Iris pigment epithelial cell (primary cell): ENCODE measurements around the gene ELMOD1.
A peak's percentile ranks its signal among the peaks of the same experiment; 100 is the strongest.
"Not testable (repeated sequence)": the region's sequence is repeated elsewhere in the genome, so short reads cannot be mapped to it uniquely, and the experiment has no call there.

Experiments used
- DNase-seq: peaks from one replicate; pipeline ENCODE4 v3.0.0-alpha.2; 2011; ENCODE audit warnings: low read depth

ELMOD1 gene

DNA sequence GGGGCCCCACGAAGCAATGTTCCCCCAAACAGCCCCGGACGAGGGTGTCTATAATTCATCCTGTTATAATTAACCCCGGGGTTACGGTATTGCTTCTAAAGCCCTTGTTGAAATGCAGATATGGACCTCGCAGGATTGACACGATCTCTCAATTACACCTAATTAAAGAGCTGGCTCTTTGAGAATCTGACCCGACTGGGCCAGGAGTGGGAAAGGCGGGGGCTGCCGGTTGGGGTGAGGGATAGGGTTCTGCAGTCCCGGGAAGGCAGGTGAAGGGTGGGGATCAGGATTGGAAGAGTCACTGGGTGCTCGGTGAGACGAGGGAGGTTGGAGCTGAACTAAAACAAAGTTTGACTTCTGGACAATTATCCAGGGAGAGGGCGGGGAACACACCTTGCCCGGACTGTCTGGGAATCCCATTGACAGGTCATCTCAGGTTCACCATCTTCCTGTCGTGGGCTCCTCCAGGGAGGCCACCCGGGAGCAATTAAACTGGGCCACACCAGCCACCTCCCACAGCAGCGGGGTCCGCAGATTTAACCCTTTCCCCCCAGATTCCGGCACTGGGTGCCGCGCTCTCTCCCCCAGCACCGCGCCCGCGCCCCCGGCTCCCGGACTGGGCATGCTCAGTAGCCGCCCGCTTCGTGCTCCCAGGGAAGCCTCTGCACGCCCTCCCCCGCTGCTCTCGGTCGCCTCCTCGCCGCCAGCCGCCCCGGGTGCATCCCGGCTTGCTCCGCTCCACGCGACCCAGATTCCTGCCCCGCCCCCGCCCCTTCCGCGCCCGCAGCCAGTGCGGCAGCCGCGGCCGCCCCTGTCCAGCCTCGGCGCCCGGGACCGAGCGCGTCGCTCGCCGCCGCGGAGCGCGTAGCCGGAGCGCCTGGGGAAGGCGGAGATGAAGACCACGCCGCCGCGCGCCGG, at the start of gene ELMOD1:
TSS of gene ELMOD1 (plus strand) at position 688 of the 918 bp plus-strand sequence. CDS start 27,043 bp downstream, outside the sequence.
- DNase-seq, result peak; percentile 29

DNA sequence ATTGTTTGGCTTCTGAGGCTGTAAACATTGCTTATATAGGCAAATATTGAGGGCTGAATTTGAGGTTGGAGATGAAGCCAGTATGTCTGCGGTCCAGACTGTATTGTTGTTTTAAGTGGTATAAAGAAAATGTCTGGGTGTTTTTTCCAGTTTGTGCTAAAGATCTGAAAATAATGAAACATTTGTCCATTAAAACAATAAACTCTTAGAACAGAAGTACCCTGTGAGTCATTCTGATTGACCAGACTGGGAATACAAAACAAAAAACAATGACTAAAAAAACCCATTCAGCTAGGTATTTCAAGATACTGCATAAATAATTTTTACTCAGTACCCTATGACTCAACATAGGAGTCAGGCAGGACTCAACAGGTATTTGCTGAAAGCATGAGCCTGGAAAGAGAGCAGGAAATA, 45.8 kb upstream of the ELMOD1 start:
- DNase-seq, result peak; percentile 78

DNA sequence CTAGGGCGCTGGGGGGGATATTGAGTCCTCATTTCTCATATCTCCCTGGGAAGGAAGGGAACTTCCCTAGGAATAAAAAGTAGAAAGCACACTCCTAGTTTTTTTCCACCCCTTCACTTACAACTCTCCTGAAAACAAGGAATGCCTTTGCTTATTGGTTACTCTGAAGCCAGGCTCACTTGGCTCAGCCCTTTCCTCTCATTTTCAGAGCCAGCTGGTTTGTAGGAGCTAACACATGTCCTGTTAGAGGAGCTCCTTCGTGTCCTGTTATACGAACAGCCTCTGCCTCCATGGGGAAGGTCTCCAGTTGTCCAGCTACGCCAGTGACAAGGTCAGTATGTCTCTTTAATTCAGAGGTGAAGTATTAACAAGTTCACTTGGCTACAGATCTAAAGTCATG, 43.0 kb upstream of the ELMOD1 start:
- no peak for DNase-seq

DNA sequence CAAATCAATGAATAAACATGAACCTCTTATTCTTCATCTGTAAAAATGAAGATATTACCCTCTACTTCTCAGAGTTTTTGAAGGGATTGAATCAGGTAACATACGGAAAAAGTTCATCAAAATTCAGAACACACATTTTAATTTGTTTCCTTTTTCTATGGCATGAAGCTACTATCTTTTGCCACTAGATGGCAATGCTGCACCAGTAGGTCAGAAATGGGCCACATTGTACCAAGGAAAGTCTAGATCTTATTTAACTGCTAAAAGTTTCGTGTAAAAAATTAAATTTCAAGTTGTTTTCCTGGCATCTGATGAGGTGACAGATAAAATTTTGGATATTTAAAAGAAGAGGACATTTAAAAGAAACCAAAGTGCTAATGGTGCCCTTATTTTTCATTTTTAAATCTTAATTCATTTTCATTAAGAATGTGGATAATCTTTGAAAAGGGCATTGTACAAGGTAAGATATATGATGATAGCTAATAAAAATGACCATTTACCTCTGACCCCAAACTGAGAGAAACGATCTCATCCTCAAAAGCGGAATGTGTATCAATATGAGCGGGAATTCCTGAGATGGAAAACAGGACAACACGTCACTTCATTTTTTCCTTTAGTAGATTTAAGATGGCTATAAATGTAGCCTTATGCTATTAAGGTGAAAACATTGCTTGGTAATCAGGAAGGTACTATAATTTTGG, 41.5 kb upstream of the ELMOD1 start:
- peak; percentile 58 for DNase-seq

DNA sequence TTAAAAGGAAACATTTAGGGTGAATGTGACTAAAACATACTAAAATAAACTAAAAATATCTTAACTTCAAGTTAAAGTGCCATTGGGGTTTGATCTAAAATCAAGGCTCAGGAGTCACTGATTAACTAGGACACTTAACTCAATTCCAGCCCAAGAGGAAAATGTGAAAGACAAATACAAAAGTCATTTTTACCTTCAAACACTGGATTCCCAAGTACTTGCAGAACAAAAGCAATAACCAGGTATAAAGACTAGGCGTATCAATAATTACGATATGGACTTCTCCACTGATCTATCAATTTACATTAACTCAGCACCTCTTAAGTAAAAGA, 41.0 kb upstream of the ELMOD1 start:
- no peak for DNase-seq

DNA sequence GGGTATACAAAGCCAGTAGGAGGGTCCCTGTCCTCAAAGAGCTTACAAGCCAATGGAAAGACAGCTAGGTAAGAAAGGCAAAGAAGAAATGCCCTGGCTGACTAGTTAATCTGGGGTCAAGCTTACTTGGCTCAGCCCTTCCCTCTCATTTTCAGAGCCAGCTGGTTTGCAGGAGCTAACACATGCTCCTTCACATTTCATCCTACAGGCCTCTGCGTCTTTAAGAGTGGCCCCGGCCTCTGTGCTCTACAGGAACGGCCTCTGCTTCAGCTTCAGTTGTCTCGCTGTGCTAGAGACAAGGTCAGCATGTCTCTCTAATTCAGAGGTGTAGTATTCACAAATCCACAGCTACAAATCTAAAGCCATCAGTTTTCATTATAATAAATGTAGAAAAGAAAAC, 40.6 kb upstream of the ELMOD1 start:
- no peak for DNase-seq

DNA sequence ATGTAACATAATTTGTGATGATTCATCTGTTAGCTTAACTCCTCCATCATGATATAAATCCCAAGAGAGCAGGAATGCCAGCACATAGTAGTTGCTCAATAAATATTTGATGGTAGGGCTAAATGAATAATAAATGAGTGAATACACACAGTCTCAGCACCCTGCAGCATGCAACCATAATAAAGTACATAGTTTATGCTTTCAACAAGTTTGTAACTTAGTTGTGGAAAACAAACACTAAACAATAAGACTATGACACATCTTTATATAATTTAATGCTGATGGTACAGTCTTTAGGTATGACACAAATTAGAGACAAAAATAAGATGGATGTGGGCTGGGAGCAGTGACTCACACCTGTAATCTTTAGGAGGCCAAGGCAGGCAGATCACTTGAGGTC, 29.3 kb upstream of the ELMOD1 start:
- peak; percentile 86 for DNase-seq

DNA sequence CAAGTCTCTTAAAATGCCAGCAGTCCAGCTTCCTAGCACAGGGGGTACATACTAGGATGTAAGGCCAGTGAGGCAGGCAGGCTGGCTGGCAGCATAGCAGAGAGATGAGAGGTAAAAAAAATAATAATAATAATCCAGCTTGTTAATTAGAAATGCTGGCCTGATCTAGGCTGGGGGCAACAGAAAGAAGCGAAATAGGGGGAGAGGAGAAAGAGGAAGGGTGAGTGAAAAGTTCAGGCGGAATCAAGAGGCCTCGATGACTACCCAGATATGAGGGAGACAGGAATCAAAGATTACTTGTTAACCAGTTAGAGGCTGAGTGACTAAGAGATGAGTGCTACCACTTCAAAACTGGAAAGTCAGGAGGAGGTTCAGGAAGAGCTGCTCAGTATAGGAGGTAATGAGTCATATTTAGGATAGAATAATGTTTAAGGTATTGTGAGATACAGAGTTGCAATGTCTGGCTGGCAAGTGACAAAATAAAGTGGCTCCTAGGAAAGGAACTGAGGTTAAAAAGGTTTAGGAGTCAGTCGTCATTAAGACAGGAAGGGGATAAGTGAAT, 28.2 kb upstream of the ELMOD1 start:
- peak; percentile 88 for DNase-seq

DNA sequence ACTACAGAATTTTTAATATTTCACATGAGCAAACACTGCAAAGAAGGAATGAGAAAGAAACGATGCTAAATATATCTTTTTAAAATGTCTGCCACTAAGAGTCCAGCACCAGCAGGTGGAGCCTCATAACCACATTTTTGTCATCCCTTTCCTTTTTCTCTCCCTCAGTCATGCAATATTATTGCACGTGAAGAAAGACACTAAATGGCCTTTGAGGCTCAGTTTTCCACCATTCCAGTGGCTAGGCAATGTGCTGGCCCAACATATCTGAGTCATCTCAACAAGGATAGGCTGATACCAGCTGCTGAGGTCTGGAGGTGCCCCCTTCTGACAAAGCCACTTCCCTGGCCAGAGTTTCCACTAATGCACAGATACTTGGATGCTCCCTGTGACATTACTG, 27.2 kb upstream of the ELMOD1 start:
- DNase-seq, result peak; percentile 62

DNA sequence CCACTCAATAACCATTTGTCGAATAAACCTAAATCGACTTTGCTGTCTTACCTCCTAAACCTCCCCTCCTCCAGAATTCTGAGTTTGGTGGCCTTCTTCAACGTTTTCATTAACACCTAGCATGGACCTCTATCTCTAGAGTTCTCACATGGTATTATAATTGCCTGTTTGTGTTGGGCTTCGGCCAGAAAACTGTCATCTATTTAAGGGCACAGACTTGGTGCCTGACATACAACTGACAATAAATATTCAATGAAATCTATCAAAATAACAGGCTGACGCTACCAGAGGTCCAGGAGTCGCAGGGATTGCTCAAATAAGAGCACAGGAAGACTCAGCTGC, 26.1 kb upstream of the ELMOD1 start:
- no peak for DNase-seq

DNA sequence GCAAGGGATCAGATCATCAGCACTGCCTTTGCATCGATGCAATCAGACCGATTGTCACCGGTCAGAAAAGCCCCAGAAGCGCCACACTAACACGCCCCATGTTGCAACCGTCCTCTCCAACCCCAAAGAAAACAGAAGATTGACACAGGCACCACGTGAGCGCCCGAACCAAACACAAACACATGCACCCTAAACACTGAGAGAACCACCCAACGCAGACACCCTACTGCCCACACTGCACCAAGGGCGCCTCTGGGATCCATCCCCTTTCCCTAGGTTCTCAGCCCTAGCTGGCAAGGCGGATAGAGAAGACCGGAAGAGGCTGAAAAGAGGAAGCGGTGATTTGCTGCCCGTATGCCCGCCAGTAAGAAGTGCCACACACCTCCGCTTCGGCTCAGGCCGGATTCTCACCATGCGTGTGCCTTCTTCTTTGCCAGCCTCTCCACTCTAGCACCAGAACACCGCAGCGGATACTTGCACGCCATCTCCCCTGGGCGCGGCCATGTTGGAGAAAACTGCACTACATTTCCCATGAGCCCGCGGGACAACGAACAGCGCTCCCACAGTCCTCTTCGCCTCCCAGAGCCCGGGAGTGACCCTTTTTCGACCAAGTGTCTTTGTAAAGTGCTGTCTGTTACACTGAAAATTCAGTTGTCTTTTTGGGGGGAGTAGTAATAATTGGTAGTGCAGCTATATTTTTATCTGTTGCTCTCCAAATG, 25.6 kb upstream of the ELMOD1 start, which contains the start of gene ALKBH8:
TSS of gene ALKBH8 (minus strand) at position 517 of the 719 bp plus-strand sequence. CDS start 4,842 bp downstream, outside the sequence.
- DNase-seq, result peak; percentile 70

DNA sequence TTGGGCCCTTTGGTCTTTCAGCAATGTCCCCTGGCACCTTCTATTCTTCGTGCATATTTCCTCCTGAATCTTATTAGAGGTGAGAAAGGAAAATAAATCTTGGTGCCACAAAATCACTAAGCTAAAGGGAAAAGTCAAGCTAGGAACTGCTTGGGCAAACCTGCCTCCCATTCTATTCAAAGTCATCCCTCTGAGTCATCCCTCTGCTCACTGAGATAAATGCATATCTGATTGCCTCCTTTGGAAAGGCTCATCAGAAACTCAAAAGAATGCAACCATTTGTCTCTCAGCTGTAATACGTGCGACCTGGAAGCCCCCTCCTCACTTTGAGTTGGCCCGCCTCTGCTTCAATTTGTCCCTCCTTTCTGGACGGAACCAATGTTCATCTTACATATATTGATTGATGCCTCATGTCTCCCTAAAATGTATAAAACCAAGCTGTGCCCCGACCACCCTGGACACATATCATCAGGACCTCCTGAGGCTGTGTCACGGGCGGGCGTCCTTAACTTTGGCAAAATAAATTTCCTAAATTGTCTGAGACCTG, 24.9 kb upstream of the ELMOD1 start:
- peak; percentile 32 for DNase-seq

DNA sequence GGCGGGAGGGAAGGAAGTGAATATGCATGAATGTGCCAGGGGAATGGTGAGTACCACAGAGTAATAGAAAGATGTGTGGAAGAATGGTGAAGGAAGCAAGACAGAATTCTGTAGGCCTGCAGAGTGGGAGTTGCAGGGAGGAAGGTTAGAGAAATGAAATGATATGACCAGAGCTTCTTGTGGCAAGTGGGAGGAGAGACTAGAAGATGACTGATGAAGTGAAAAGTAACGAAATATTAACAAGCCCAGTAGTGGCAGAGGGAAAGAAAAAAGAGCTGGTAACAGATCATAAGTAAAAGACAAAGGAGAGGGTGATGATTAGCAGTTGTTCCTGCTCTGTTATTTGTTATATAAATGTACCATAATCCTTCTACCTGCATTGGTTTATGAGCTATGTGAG, 24.4 kb upstream of the ELMOD1 start:
- no peak for DNase-seq

DNA sequence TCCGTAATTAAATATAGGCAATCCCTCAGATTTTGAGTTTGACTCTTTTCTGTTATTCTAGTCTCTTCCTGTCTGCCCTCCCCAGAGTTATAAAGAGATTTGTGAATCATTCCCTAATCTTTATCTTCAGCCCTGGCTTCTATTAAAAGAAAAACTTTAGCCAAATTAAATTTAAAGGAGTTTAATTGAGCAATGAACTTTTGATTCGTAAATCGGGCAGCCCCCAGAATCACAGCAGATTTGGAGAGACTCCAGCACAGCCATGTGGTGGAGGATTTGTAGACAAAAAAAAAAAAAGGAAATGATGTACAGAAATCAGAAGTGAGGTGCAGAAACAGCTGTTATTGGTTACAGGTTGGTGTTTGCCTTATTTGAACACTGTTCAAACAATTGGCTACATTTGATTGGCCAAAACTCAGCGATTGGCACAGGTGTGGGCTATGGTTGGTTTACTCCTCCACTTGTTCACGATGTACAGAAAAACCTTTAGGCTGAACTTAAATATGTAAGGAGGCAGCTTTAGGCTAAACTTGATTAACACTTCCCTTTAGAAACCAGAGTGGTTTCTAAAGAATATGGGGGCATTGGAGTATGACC, 23.1 kb upstream of the ELMOD1 start:
- DNase-seq, result no peak

DNA sequence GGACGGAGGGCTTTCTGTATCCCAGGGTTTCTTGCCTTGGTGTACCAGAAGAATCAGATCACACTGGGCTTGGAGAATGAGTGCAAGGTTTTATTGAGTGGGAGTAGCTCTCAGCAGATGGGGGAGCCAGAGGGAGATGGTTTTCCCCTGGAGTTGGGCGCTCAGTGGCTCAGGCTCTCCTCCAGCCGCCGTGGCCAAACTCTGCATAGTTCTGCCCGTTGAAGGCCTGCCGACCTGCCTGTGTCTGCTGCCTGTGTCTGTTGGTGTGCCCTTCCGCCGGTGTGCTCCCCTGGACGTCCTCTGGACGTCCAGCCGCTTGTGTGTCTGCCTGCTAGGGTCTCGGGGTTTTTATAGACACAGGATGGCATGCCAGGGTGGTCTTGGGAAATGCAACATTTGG, 20.9 kb upstream of the ELMOD1 start:
- DNase-seq, result no peak

DNA sequence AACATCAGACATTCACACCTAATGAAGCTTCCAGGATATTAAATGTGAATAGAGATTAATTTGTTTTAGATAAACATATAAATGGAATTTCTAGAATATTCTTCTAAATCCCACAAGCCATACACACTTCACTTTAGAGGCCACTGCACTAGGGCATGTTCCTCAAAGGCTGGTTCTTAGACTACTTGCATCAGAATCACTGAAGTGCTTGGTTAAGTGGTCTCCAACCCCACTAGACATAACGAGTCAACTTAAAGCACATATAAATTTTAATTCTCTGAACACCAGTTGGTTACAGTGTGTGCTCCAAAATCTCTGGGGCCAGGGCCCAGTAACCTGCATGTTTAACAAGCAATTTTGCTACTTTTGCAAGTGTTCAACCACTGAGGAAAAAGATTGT, 17.5 kb upstream of the ELMOD1 start:
- no peak for DNase-seq

DNA sequence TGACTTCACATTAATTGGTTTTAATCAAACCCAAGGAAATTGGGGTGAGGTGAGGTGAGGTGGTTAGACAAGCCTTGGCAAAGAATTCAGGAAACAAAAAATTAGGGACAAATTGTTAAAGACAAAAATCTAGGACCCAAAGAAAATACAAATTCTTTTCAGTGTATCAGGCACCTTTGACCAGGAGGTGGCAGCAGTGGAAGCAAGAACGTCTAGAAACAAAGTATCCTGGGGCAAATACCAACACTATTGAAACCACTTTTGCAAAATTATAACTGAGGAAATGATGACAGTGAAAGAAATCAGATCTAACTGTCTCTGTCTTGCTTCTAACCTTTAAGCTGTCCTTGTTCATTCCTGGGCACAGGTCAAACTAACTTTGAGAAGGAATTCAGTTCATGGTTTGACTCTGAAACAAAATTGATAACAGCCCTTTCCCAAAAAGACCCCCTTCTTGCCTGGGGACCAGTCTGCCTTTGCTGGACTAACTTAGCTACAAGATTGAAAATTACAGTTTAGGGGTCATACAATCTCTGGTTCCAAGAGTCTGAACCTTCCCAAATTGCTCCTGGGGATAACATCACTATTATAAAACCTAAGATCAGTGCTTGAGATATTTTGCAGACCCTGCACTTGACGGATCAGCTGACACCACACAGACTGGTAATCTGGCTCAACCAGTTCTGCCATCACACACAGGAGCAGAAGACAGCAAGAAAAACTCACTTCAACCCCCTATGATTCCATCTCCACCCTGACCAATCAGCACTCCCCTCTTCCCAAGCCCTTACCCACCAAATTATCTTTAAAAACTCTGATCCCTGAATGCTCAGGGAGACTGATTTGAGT, 14.2 kb upstream of the ELMOD1 start:
- DNase-seq, result peak; percentile 40

DNA sequence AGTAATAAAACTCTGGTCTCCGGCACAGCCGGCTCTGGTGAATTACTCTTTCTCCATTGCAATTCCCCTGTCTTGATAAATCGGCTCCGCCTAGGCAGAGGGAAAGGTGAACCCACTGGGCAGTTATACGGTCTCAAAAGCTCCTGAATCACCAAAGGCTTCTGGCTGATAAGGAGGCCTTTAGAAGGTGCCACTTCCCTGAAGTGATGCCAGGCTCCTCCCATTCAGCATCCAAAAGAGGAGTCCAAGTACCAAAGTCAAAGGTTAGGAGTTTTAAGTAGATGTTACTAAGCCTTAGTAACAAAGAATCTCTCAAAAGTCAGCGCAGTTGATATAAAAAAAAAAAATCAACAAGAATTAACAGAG, 13.6 kb upstream of the ELMOD1 start:
- DNase-seq, result no peak

DNA sequence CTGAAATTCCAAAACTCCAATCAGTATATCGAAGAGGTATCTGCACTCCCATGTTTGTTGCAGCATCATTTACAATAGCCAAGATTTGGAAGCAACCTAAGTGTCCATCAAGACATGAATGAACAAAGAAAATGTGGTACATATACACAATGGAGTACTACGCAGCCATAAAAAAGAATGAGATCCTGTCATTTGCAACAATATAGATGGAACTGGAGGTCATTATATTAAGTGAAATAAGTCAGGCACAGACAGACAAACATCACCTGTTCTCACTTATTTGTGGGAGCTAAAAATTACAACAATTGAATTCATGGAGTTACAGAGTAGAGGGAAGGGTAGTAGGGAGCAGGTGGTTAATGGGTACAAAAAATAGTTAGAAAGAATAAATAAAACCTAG, 11.8 kb upstream of the ELMOD1 start:
- DNase-seq, result not testable (repeated sequence)

DNA sequence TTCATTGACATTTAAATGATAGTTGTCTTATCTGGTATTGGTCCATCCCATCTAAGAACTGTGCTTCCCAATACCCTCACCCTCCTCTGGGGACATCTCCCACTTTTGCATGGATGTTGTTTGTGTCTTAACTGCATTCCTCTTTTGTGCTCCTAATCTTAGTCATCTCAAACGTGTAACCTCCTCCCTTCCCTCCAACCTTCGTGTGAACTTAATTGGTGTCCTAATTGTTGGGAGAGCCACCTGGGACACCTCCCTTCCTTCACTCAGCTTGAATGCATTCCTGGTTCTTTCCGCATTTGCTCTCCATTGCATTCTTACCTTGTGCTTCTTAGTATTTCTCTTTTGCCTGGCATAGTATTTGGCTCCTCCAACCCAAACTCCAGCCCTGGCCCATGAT, 9.8 kb upstream of the ELMOD1 start:
- DNase-seq, result no peak
